ENCODE data around the gene ARID5A.
"Not testable (repeated sequence)": the region's sequence is repeated elsewhere in the genome, so short reads cannot be mapped to it uniquely, and the experiment has no call there.

Gene ARID5A, protein sequence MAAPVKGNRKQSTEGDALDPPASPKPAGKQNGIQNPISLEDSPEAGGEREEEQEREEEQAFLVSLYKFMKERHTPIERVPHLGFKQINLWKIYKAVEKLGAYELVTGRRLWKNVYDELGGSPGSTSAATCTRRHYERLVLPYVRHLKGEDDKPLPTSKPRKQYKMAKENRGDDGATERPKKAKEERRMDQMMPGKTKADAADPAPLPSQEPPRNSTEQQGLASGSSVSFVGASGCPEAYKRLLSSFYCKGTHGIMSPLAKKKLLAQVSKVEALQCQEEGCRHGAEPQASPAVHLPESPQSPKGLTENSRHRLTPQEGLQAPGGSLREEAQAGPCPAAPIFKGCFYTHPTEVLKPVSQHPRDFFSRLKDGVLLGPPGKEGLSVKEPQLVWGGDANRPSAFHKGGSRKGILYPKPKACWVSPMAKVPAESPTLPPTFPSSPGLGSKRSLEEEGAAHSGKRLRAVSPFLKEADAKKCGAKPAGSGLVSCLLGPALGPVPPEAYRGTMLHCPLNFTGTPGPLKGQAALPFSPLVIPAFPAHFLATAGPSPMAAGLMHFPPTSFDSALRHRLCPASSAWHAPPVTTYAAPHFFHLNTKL

GRCh38 chr2:96536445-96537065 lies at the start of gene ARID5A:
TSS of gene ARID5A (plus strand) at chr2:96536752. CDS start at chr2:96536827, 75 bp downstream.
- DNase-seq, result peak; percentile 94

GRCh38 chr2:96489261-96489660 lies 47.3 kb upstream of the ARID5A start:
- DNase-seq, result no peak

- no peak for DNase-seq
Measured at GRCh38 chr2:96489663-96490062, 46.9 kb upstream of the ARID5A start.

- no peak for DNase-seq
Measured at GRCh38 chr2:96491860-96492497, 44.6 kb upstream of the ARID5A start.

DNA sequence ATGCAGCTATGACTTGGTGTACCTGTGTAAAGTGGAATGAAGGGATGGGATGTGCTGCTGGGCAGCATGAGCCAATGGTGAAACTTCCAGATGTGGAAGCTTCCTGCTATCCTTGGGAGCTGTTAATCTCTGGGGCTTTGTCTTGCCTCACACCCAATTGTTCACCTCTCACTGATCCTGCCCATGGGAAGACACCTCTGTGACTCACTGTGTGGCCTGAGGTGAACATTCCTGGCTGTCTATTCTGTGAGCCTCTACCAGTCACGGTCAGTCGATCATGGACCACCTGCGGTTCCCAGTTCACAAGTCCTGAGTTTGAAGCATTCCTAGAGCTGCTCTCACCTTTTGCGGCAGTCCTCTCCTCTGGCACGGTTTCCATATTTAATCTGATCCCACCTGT lies 43.5 kb upstream of the ARID5A start:
- DNase-seq, result no peak

DNA sequence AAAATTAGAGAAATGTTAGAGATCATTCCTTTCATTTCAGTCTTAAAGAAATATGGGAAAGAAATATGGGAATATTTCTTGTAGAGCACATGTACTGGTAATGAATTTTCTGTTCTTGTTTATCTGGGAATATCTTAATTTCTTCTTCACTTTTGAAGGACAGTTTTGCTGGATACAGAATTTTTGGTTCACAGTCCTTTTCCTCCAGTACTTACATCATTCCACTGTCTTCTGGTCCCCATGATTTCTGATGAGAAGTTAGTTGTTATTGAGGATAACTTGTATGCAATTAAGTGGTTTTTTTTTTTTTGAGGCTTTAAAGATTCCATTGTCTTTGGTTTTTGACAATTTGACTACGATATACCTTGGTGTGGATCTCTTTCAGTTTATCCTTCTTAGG lies 42.4 kb upstream of the ARID5A start:
- no peak for DNase-seq

DNA sequence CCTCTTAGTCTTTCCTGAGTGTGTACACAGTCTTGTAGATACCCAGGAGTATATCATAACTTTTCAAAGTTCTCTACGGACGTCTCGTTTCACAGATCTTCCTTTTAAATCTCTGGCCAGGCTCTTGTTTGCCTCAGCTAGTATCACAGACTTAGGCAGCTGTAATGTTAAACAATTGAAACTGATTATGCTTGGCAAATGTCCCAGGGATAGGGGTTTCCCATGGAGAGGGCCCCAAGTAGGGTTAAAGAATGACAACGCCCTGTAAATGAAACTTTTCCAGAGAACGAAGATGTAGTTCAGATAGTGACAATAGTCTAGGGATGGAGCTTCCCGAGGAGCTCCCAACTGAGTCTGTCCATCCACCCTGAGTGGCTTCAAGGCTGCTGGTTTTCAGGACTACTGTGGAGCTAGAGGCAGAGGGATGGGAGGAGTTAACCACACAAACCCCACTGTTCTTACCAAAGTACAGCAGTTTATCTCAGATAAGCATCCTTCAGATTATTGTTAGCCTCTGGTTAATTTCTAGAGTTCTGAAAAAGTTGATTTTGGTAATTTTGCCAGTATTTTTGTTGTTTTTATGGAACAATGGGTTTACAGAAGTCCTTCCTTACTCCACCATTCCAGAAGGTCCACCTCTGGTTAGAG lies 40.4 kb upstream of the ARID5A start:
- no peak for DNase-seq

DNA sequence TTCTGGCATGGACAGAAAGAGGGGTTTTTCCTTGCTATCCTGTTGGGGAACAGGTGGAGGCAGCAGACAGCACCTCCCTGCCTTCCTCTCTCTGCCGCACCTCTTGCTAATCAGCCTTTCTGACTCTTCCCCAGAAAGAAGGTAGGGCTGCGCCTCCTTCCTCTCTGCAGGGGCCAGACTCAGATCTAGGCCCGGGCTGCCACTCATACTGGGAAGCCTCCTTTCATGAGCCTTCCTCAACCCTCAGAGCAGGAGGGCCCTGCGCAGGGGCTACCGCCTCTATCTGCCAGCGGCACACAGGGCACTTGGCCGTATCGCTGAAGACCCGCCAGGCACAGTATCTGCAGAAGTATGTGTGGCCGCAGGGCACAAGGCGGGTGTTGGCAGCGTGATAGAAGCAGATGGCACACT lies 38.5 kb upstream of the ARID5A start:
- DNase-seq, result no peak

DNA sequence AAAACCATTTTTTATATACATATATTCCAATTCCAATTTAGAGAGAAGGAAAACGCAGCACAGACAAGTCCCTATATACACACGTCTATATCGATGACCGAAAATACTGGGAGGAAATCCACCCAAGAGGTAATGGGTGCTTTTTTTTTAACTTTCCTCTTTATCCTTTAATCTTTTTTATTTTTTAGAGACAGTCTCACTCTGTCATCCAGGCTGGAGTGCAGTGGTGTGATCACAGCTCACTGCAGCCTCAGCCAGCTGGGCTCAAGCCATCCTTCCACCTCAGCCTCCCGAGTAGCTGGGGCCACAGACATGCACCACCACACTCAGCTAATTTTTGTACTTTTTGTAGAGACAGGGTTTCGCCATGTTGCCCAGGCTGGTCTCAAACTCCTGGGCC lies 37.9 kb upstream of the ARID5A start:
- DNase-seq, result not testable (repeated sequence)

DNA sequence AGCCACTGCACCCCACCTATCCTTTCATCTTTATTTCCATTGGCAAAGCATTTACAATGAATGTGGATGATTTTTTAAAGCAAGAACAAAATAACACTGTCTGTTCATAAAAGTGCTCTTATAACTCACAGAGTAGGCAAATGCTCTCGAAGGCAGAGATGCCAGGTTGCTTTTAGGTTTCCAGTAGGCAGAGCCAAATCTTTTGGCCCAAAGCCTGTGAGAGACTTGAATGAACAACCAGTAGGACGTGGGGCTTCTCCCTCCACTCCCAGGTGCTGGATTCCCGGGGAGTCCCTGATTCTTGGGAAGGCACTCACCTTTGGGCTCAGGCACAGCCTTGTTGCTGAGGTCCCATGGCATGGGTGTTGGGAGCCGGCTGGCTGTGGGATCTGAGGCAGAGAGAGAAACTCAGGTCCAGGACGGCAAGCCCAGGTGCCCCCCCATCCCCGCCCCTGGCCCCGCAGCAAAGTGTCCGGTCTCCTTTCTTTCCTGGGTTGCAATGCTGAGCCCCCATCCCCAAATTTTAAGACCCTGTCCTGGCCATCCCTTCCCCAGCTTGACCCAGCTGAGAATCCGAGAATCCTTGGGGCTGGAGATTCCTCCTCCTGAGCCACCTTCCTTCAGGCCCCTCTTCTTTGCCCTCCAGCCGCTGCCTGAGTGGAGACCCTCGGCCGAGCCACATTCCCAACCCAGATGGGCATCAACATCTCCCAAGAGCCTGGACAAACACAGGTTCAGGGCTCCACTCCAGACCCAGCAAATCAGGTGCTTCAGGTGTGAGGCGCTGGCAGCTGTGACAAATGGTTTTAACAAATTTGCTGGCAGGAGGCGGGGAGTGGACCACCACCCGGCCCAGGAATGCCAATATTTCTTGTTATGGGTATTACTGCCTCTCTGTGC lies 37.2 kb upstream of the ARID5A start:
- DNase-seq, result no peak

GRCh38 chr2:96500385-96501066 lies 36.0 kb upstream of the ARID5A start:
- DNase-seq, result no peak

DNA sequence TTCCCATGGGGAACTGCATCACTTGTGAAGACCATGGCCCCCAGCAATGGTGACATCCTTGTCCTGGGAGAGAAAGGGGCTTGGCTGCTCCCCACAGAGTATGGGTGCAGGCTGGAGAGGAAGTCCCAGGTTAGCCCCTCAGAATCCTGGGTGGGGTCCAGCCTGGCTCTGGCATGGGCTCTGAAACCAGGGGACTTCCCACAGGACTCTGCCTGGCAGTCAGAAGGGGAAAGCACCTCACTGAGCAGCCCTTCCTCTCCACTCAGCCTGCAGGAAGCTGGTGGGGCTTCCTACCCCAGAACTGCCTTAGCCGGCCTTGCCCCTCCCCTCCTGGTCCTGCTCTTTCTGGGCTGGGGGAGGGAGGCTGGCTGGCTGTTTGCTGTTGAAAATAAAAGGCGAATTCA lies 35.1 kb upstream of the ARID5A start:
- DNase-seq, result no peak

- no peak for DNase-seq
Measured at GRCh38 chr2:96501886-96502810, 34.4 kb upstream of the ARID5A start.

GRCh38 chr2:96502891-96503636 lies 33.5 kb upstream of the ARID5A start:
- DNase-seq, result no peak

DNA sequence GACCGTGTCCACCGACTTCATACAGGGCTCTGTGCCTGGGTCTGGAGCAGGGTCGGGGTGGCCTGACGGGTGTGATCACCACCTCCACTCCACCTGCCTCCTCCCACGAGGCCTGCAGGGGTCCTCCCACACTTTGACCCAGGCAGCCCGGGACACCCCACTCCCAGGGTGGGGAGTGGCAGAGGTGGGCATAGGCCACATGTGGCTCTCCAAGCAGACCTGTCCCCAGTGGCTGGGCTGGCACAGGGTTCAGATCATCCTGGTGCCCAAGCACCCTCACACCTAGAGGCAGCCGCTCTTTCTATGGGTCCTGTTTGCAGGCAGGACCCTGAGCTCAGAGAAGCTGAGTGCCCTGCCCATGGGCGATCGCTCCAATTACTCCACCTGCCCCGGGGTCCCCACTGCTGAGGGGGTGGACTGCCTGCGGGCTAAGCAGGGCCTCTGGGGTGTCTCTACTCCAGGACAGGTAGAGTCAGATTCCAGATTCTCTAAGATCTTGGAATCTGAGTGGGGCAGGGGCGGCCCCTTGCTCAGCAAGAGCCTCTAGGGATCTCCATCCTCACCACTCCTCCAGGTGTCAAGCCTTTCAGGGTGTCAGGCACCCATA lies 32.8 kb upstream of the ARID5A start:
- DNase-seq, result no peak

DNA sequence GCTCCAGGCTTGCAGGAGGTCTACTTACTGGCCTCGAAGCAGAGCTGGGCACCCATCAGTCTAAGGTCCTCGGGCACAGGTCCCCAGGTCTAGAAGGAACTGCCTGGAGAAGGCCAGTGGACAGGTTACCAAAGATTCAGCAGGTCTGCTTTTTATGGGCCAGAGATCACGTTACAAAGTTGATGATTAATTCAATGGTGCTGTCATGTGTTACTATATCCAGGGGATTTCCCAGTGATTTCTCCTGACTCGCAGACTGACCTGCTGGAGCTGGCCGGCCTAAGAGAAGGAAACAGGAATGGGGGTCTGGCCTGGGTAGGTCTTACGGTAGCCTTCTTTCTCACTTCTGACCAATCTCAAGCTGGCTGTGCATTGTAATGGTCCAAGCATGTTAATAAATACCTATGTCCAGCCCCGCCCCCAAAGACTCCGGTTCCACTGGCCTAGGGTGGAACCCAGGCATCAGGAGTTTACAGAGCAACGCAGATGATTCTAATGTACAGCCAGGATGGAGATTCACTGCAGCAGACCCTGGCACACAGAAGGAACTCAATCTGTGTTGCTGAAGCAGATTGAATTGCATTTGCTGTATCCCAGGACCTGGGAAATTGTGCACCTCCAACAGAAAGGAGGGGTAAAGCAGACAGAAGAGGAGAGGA lies 31.2 kb upstream of the ARID5A start, which contains the start of gene NEURL3:
Gene NEURL3, minus strand, starts transcription at position 127 of the 659 bp plus-strand sequence. Its CDS starts 71 bp downstream, at position 56.
- DNase-seq, result no peak

- DNase-seq, result no peak
Measured at GRCh38 chr2:96506016-96506906, 30.3 kb upstream of the ARID5A start.

Measured in left hindlimb (tissue), 1 donor.